NCI-H345 treated with DMSO at 0.1 percent for 48 hours (cell line): ENCODE measurements around the gene PAGE2.
"Not testable (repeated sequence)": the region's sequence is repeated elsewhere in the genome, so short reads cannot be mapped to it uniquely, and the experiment has no call there.

Experiments
- DNase-seq: peaks from one replicate; lab custom pipeline; 2025; ENCODE audit not compliant: unreplicated experiment; lab: John Stamatoyannopoulos, UW

PAGE2 gene, protein sequence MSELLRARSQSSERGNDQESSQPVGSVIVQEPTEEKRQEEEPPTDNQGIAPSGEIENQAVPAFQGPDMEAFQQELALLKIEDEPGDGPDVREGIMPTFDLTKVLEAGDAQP

GRCh38 chrX:55088795-55089489 is at the start of gene PAGE2:
TSS of gene PAGE2 (plus strand) at chrX:55089018. CDS start at chrX:55090021, 1,003 bp downstream.
- DNase-seq = no peak

GRCh38 chrX:55039471-55039870 is 49.3 kb upstream of the PAGE2 start:
- DNase-seq = no peak

DNA sequence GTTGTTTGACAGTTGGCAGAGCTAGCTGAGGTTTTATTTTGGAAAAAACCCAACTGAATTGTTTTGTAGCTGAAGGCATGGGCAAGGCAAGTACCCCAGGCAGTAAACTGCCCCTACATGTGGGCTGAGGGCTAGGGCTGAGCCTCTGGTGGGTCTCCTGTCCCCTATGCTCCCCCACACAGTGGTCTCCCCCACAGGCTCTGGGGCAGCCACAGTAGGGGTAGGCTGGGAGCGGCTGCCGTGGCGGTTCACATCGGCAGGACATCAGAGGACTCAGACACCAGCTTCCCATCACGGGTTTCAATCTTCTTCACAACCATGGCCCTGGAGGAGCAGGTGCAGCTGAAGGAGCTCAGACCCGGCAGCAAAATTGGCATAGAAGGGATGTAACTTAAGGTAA is 47.3 kb upstream of the PAGE2 start:
- no peak for DNase-seq

DNA sequence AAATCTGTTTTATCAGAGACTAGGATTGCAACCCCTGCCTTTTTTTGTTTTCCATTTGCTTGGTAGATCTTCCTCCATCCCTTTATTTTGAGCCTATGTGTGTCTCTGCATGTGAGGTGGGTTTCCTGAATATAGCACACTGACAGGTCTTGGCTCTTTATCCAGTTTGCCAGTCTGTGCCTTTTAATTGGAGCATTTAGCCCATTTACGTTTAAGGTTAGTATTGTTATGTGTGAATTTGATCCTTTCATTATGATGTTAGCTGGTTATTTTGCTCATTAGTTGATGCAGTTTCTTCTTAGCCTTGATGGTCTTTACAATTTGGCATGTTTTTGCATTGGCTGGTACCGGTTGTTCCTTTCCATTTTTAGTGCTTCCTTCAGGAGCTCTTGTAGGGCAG is 38.2 kb upstream of the PAGE2 start:
- not testable (repeated sequence) for DNase-seq

DNA sequence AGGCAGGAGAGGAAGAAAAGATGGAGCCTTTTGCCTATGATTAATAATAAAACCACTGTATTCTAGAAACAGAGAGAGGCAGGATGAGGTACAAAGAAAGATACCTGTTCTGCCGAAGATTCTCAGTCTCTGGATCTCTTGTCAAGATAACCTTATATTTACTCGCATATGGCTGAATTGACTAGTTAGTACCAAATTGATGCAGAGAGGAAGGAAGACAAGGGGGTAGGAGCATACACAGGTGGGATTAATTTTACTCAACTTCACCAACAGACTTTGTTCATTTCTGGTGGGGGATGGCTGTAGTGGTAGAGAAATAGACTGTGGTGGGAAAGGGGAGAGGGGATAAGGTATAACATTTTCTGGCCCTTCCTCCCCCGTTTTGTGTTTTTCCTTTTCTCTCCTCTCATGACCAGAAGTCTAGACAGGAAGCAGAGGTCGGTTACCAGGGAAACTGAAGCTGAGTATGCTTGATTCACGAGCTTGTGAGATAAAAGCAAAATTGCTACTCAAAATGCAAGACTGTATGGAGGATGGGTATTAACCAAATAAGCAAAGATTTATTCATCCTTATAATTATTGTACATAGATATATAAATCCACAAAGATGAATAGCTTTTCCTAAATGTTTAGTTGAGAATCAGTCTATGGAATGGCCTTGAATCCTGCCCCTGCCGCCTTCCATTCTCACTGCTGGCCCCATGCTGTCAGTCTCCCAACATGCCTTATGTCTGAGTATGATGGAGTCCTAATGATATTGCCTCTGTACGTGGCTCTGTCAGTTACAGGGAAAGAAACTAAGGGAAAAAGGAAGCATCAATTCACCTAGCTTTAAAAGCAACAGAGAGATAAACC is 31.8 kb upstream of the PAGE2 start:
- DNase-seq = no peak

DNA sequence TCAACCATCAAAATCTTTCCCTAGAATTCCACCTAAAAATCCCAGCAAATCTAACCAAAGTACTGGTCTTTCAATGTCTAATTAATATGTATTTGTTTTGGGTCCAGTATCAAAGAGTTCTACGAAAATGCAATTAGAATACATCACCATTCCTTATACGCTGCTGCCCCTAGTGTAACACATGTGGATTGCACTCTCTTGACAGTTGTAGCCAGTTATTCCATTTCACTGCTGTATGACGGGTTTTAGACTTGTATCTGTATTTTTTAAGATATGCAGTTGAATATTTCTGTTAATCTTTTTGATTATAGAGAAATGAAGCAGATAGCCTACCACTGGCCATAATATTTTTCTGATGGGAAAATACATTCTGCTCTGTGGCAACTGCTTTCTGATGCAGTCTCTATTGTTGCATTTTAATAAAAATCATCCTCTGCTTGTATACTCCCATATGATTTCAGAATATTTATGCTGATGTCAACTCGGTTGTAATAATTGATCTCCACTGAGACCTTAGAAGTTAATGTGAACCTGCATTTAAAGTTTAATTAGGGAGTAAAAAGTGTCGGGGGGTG is 31.1 kb upstream of the PAGE2 start:
- no peak for DNase-seq

DNA sequence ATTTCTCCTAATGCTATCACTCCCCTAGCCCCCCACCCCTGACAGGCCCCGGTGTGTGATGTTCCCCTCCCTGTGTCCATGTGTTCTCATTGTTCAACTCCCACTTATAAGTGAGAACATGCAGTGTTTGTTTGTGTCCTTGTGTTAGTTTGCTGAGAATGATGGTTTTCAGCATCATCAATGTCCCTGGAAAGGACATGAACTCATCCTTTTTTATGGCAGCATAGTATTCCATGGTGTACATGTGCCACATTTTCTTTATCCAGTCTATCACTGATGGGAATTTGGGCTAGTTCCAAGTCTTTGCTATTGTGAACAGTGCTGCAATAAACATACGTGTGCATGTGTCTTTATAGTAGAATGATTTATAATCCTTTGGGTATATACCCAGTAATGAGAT is 21.6 kb upstream of the PAGE2 start:
- DNase-seq = not testable (repeated sequence)

DNA sequence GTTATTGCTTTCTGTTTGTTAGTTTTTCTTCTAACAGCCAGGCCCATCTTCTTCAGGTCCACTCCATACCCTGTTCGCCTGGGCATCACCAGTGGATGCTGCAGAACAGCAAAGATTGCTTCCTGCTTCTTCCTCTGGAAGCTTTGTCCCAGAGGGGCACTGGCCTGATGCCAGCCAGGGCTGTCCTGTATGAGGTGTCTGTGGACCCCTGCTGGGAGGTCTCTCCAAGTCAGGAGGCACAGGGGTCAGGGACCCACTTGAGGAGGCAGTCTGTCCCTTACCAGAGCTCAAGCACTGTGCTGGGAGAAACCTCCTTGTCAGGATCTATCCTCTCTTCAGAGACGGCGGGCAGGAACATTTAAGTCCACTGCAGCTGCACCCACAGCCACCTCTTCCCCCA is 16.5 kb upstream of the PAGE2 start:
- no peak for DNase-seq

DNA sequence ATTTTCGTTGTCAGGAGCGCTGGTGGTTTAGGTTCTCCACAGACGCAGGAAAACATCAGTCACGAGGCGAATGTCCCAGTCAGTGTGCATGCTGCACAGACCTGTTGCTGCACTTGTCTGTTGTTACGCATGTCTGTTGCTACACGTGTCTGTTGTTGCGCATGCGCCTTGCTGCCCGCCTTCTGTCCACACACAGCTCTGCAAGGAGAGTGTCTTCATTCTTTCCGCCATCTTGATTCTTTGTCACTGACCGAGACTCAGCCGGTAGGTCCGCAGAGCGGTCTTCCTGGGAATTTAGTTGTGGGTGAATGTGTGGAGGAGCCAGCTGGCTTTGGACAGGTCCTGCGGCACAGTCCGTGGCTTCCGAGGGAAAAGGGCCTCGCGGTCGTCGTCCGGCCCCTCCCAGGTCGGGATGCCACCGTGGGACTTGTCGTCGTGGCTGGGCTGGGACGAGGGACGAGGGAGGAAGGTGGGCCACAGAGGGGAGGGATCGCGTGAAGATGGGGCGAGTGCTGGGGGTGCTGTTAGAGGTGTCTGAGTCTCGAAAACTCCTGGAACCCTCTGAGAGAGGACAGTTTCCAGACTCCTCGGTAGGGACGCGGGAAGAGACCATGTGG is 13.9 kb upstream of the PAGE2 start, which contains the start of gene PAGE2B:
Gene PAGE2B (plus strand): TSS at position 180 of the 617 bp plus-strand sequence. CDS start 1,012 bp downstream, outside the sequence.
- no peak for DNase-seq

GRCh38 chrX:55098691-55099090 is 9.9 kb downstream of the PAGE2 start:
- DNase-seq = no peak

DNA sequence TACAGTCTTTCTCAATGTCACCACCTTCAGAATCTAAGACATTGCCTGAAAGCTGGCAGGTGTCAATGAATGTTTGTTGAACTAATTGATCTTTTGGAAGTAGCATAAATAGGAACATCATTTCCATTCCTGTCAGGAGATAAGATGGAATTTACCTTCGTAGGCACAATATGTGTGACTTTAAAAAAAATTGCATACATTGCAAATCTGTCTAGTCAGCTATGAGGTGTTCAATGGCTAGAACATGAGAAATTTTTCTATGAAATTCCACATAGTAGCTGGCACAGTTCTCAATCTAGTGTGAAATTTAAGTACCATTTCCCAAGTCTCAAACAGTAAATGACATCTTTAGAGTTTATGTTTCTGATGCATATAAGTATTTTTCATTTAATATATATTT is 10.3 kb downstream of the PAGE2 start:
- no peak for DNase-seq

- DNase-seq = no peak
Measured at GRCh38 chrX:55102754-55103153, 13.9 kb downstream of the PAGE2 start.

DNA sequence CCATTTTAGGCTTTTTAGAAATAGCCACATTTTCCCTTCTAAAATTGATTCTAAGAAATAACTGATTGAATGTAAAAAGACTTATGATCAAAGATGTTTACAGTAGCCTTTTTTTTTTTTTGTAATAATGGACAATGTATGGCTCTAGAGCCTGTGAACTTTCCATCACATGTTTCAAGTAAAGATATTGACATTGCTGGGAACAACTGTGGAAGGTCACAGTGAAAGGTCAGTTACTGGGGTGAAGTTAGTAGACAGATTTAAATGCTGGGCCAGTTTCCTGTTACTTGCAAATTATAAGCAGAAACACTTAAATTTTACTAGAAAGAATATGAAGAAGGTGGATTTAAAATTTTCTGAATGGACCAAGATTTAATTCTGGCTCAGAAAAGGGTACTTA is 18.4 kb downstream of the PAGE2 start:
- DNase-seq = no peak

GRCh38 chrX:55107911-55108310 is 19.1 kb downstream of the PAGE2 start:
- no peak for DNase-seq

GRCh38 chrX:55109306-55109705 is 20.5 kb downstream of the PAGE2 start:
- no peak for DNase-seq

DNA sequence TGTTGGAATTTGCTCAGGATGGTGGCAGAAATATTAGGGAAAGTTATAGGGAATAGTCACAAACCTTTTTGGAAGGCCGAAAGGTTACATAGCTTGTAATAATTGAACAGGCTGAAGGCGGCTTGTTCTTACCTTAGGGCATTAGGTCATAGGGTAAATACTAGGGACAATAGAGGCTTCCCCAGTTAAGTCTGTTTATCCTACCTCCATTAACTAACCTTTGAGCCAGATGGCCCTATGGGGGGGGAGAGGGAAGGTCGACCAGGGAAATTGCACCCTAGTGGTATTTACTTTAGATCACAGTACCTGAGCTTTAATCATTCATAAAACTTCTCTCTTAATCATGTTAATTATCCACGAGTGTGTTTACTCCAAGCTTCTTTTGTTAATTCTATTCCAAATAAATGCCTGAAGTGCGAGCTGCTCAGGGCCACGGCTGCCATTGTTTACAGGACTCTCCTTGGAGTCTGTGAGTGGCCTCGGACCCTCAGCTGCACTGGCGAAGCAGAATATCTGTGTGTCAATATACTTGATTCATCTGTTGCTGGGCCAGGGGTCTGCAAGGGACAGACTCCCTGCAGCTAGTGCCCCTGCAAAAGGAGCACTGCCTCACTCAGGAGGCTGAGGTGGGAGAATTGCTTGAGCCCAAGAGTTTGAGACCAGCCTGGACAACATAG is 22.9 kb downstream of the PAGE2 start:
- no peak for DNase-seq

DNA sequence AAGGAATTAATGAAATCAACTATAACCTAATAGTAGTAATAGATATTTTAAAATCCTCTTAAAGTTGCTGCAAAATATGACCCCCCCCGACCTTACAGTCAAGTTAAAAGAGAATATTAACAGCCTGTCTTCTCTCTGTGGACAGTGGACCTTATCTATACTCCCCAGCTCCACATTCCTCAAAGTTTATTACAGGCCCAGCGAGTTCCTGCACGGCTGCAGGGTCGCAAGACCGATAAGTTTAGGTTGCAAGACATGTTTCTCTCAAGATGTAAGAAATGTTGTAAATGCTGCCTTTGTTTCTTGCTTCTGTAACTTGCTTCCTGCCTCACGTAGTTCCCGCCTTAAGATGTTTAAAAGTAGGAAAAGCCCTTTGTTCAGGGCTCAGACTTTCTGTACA is 27.8 kb downstream of the PAGE2 start:
- DNase-seq = not testable (repeated sequence)

DNA sequence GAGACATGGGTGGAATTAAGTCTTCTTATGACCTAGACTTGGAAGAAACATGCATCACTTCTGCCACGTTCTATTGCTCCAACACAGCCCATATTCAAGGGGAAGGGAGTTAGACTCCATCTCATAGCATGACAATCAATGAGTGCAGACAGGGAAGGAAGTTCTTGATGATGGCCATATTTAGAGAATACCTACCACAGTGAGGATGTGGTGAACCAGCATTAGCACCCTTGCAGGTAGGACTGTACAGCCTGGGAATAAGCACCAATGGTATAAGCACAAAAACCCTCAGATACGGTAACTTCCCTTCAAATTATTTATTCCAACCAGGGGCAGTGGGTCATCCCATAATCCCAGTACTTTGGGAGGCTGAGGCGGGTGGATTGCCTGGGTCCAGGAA is 29.8 kb downstream of the PAGE2 start:
- no peak for DNase-seq

- DNase-seq = no peak
Measured at GRCh38 chrX:55119271-55119670, 30.5 kb downstream of the PAGE2 start.

GRCh38 chrX:55119712-55120111 is 30.9 kb downstream of the PAGE2 start:
- DNase-seq = no peak
